NK-92 (cell line): Measurements from ENCODE around the gene JMJD7.
"Not testable (repeated sequence)": the region's sequence is repeated elsewhere in the genome, so short reads cannot be mapped to it uniquely, and the experiment has no call there.

ENCODE experiments used
- DNase-seq: peaks from one replicate; lab custom pipeline; 2025; ENCODE audit not compliant: unreplicated experiment; lab: John Stamatoyannopoulos, UW

Gene JMJD7

DNA sequence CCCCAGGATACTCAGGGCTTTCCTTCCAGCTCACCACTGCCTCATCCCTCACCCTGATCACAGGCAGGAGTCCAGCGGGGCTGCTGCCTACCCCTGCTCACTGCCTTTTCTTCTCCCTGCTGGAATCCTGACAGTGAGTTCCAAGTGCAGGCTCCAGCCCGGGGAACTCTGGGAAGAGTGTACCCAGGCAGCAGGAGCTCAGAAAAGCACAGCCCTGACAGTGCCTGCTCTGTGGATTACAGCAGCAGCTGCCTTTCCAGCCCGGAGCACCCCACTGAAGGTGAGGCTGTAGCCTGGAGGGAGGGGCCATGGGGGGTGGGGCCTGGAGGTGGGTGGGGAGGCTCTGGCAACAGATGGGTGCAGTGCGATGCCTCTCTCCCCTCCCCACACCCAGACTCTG, 6.1 kb upstream of the JMJD7 start:
- DNase-seq, result no peak

DNA sequence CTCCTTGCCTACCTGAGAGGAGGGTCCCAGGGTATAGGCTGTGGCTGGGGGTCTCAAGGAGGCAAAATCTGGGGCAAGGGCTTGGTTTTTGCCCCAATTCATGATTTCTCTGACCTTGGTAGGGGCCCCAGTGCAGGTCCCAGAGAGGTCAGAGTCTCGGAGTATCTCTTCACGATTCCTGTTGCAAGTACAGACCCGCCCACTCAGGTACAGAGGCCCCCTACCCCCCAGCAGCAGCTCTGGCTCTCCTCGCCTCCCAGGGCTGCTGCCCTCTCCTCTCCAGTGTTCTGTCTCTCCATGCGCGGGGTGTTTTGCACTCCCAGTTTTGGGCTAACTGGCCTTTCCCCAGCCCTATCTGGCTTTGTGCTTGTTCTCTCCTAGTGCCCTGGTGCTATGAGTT, 5.4 kb upstream of the JMJD7 start:
- DNase-seq, result no peak

DNA sequence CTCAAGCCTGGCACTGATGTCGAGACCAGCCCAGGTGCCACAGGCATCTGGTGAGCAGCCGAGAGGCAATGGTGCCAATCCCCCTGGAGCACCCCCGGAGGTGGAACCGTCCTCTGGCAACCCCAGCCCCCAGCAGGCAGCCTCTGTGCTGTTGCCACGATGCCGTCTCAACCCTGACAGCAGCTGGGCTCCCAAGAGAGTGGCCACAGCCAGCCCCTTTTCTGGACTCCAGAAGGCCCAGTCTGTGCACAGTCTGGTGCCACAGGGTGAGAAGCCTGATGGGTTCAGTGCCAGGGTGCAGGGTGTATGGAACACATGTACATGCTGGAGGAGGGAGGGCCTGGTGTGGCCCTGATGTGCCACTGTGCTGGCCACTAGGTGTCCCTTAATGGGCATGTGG, 4.9 kb upstream of the JMJD7 start:
- no peak for DNase-seq

DNA sequence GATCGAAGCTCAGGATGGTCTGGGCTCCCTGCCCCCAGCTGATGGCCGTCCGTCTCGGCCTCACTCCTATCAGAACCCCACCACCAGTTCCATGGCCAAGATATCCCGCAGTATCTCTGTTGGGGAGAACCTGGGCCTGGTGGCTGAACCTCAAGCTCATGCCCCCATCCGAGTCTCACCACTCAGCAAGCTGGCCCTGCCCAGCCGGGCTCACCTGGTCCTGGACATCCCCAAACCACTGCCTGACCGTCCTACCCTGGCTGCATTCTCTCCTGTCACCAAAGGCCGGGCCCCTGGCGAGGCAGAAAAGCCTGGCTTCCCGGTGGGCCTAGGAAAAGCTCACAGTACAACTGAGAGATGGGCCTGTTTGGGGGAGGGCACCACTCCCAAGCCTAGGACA, 4.4 kb upstream of the JMJD7 start:
- DNase-seq, result no peak

DNA sequence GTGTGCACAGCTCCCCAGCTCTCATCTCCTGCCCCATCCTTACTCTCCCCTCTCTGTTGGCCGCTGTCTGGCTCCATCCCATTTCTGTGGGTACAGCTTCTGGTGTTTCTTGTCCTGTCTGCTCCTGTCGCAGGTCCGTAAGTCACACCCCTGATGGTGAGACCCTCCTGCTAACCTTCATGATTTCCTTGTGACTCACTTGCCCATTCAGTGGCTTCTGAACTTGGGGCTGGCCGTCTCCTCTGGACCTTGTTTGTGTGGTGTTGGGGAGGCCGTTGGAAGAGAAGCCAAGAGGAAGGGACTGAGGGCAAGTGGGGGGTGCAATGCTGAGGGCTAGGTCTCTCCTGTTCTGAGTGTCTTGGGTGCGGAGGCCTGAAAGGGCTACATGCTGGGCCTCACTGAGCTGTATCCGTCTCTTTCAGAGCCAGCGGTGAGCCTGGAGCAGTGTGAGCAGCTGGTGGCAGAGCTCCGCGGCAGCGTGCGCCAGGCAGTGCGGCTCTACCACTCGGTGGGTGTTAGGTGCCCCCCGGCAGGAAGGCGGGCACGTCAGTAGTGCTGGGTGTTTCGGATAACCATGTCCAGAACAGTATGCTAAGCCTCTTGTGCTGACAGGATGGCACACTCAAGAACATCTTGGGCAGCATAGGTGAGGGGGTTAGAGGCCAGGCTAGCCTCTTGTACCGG, 3.7 kb upstream of the JMJD7 start:
- no peak for DNase-seq

DNA sequence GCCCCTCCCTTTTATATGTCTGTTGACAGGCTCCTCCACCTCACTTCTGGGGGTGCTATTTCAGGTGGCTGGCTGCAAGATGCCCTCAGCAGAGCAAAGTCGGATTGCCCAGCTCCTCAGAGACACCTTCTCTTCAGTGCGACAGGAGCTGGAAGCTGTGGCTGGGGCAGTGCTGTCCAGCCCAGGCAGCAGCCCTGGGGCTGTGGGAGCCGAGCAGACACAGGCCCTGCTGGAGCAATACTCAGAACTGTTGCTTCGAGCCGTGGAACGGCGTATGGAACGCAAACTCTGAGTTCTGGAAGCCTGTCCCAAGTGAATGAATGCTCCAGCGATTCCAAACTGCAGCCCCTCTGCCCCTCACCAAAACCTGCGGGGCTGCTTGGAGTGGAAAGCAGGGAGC, 2.7 kb upstream of the JMJD7 start:
- no peak for DNase-seq

DNA sequence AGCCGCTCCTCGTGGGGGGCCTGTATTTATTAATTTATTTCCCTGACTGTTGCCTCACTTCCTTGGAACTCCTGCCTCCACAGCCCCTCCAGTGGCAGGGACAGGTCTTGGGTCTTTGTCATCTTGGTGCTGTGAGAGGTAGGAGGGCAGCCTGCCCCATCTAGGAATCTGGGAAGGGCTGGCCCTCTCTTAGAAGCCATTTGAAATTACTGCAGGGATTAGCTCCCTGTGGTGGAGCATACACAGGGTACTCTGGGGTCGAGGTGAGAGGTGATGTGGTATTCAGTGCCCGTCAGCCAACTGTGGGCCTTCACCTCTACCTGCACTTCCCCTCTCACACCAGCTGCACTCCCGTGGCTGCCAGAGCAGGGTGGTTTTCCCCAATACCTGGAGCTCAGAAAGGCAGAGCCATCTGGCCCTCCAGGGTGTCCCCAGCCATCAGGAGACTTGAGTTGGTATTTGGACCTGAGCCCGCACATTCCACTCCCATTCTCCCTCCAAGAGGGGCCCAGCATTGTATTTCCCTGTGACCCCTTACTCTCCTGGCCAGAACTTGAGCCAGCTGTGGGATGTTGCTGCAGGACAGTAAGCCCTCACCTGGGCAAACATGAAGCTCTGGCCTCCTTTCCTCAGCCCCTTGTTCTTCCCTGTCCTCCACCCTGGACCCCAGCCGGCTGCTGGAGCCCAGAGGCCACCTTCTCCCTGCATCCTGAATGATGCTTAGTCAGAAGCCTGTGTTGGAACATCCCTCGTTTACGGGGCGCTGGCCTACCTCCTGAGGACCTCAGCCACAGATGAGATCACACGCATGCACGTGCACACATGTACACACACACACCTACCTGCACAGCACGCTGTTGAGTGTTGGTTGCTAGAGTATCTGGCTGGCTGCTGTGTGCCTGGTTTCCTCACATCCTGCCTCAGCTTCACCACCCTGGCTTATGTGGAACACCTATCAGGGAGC, 2.0 kb upstream of the JMJD7 start:
- DNase-seq, result no peak

DNA sequence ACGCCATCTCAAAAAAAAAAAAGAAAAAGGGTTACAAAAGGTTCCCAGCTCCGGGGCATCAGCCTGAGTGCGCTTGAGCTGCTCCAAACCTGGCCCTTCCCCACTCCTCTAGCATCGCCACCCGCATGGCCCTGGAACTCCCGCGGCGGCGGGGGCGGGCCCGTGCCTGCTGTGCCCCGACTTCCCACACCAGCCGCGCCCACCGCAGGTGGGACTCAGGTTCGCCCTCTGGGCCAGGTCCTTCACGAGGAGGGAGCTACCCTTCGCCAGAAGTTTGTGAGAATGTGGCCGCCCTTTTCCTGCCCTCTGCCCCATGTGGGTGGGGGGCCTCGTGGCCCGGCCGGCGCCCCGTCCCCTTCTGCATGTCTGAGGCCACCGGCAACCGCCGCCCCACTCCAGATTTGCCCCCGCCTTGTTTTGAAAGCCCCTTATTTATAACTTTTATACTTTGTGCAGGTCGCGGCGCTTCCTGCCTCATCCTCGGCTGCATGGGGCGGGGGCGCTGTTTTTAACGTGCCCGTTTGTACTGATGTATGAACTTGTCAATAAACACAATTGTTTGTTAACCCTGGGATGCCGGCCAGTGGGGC, 507 bp upstream of the JMJD7 start:
- no peak for DNase-seq

DNA sequence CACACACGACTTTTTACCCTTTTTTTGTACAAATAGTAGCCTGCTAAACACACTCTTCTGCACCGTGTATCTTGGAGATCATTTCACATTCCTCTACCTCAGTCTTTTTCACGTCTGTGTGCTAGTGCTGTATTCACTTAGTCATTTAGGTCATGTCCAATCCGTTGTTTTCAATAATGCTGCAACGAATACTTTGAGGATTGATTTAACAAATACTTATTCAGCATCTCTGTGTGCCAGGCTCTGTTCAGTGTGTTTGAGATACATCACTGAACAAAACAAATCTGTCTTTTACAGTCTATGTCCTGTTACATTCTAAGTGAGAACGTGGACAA, 882 bp downstream of the JMJD7 start:
- DNase-seq, result no peak

DNA sequence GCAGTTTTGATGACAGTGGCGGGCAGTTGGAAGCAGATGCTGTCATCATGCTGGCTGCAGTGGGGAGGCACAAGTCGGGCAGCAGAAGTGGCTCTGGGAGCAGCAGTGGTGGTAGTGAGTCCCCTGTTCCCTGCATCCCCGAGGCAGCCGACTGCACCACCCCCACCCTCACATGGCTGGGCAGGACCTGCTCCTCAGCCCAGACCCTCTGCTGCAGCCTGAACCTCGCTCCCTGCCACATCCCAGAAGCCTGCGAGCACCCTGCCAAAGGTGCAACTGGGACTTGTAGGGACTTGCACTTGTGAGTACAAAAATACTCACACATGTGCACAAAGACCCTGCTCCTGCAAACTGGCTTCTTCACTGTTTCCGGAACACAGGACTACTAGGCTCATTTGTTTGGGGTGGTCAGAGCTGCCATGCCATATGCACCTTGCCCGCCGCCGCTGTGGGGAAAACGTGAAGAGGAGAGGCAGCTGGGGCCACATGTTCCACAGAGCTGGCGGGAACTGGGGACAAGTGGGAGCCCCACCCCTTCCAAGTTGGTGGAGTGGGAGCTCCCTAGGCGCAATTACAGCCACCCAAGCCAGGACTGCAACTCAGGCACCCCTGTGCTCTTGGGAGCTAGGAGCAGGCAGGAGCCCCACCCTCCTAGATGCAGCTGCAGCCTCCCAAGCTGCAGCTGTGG, 2.2 kb downstream of the JMJD7 start:
- no peak for DNase-seq

DNA sequence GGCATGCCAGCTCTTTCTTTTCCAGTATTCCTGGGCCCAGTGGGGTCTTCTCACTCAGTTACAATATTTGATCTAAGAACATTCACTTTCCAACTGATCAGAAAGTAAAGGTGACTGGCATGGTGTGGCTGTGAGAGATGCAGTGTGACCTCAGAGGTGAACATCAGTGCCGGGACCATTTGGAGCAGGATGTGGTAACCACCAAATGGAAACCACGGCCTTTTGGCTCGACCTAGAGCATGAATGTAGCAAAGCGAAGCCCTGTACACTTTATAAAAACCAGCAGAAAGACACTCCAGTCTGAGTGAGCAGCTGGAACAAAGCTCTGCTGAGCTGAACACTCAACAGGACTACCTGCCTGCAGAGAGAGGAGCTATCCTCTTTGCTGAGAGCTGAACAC, 3.4 kb downstream of the JMJD7 start:
- not testable (repeated sequence) for DNase-seq

DNA sequence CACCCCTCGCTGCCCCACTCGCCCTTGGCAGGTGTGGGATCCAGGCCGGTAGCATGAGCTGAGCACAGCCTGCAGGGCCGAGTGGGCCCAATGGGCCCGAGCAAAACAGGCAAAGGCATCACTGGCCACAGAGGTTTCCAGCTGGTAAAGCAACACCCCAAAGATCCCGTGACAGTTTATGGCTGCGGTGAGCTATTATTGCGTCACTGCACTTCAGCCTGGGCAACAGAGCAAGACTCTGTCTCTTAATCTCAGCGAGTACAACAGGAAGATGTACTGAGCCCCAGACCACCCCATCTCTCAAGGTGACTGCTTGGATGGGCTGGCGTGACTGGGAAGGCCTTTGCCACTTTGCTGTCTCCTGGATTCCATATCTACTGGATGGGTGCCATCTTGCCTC, 4.3 kb downstream of the JMJD7 start:
- no peak for DNase-seq

DNA sequence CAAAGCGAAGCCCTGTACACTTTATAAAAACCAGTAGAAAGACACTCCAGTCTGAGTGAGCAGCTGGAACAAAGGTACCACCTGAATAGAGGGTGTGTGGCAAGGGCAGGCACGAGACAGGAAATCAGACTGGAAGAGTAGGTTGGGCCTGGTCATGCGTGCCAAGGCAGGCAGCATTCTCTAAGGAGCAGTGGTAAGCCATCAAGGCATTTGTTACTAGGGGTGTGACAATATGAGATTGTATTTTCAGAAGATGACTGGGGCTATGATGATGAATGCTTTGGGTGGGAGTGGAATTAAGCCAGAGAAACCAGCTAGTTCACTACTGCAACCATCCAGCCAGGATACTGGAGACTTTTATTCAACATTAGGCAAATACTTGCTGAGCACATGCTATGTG, 5.0 kb downstream of the JMJD7 start:
- no peak for DNase-seq

DNA sequence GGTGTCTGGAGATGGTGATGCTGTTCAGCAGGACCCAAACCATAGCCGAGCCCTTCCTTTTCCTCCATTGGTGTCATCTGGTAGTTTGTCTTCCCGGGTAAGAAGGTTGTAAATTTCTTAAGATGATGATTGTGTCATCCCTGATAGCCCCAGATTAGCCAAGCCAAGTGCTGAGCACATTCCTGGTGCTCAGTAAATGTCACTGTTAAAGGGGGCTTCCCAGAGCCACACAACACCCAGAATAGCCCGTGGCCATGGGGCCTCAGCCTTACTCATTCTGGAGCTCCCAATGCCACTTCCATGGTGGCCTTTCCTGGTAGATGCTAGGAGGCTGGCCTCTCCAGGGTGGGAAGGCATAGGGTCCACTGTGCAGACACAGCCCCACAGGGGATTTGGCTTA, 6.2 kb downstream of the JMJD7 start:
- DNase-seq, result no peak

DNA sequence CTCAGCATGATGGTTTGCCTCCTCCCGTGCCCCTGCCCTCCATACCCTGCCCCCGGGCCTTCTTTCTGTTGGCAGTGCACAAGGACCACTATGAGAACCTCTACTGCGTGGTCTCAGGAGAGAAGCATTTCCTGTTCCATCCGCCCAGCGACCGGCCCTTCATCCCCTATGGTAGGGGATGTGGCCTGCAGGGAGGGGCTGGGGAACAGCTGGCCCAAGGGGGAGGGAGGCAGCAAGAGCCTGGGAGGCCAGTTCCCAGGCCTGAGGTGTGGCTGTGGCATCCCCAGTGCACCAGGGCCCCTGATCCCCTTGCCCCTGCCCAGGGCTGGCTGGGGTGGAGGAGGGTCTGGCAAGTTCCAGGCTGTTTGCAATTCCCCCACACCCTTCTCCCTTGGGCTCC, 8.2 kb downstream of the JMJD7 start:
- no peak for DNase-seq

DNA sequence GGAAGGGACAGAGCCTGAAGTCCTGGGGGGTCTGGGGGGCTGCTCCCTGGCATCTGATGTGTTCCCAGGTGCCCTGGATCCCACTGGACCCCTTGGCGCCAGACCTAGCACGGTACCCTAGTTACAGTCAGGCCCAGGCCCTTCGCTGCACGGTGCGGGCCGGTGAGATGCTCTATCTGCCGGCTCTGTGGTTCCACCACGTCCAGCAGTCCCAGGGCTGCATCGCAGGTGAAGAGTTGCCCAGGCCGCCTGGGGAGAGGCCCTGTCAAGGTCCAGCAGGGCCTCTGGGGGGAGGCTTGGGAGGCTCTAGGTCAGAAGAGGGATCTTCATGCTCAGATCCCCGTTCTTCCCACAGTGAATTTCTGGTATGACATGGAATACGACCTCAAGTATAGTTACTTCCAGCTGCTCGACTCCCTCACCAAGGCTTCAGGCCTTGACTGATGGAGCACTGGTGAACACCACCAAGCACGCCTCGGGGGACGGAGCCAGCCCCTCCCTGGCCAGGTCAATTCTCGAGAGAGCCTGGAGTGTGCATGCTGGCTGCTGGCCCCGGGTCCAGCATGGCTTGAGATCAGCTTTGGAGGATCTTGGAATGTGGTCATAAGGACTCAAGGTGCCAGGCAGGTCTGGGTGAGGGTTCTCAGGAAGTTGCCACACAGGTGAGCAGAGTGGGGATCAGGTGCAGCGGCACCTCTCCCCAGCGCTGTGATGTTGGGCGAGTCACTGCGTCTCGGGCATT, 9.0 kb downstream of the JMJD7 start:
- DNase-seq, result no peak

DNA sequence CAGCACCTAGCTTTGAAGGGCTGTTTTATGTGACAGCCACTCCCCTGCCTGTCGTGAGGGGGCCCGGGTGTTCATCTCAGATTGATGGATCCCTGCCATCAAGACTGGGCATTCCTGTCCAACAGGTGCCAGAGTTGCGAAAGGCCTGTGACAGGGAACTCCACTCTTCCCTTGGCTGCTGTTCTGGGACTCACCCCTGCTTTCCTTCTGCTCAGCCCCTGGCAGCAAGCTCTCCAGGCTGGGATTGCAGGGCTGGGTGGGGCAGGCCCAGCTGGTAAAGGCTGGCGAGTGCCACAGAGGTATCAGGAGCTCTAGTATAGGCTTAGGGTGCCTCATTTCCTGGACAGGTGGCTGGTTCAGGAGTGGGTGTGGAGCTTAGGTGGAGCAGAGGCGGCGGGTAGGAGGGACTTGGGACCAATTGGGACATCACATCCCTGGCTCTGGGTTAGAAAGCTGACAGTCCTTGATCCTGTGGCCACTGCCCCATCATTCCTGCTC, 10.6 kb downstream of the JMJD7 start, which contains the start of gene PLA2G4B:
PLA2G4B (plus strand) TSS at position 448 of the 498 bp plus-strand sequence. CDS start 67 bp downstream, outside the sequence.
- DNase-seq, result no peak

DNA sequence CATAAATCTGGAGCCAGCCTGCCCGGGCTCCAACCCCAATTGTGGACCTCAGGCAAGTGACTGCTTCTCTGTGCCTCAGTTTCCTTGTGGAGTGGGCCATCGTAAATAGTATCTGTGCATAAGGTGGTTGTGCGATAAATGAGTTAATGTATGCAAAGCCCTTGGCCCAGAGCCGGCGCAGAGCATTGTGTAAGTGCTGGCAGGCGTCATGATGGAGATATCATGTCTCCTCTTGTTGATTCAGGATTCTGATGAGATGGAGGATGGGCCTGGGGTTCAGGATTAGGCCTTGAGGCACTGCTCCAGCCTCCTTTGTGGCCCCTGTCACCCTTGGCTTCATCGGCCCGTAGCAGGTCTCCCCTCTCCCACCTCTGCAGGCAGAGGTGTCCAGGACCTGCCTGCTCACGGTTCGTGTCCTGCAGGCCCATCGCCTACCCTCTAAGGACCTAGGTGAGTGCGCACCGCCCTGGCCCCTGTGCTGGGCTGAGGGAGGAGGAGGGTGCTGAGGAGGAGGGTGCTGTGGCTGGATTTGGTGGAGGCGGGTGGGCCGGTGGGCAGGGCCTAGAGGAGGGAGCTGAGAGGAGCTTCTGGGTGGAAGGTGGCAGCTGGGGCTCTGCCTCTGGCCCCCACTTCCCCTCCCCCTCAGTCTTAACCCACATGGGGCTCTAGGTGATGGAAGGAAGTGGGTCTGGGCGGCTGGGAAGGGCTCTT, 12.0 kb downstream of the JMJD7 start:
- DNase-seq, result no peak

DNA sequence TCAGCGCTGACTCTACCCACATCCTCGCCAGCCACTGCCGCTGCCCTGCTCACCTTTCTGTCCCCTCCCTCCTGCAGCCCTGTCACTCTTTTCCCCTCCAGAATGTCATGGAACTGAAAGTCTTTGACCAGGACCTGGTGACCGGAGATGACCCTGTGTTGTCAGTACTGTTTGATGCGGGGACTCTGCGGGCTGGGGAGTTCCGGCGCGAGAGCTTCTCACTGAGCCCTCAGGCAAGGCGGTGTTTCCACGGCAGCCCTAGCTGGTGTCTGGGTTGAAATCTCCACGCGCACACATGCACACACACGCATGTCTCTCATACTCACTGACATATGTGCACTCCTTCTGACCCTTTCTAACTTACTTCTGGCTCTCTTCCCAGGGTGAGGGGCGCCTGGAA, 12.8 kb downstream of the JMJD7 start:
- no peak for DNase-seq

DNA sequence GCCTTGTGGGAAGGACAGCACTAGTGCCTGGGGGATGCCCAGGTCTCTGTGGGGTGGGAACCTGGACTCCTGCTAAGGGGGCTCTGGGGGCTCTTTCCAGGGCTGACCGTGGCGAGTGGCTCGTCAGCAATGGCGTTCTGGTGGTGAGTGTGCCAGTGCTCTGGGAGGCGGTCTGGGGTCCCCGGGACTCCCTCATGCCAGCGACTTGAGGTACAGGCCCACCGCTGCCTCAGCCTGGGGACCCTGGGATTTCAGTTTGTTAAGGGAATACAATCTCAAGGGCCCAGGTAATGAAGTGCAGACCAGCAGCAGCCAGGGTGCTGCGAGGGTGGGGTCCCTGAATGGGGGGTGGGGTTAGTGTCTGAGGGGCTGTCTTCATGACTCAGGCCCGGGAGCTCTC, 13.2 kb downstream of the JMJD7 start:
- DNase-seq, result no peak
